NCI-H2171 (cell line): ENCODE data around the gene SMIM35.
"Not testable (repeated sequence)": the region's sequence is repeated elsewhere in the genome, so short reads cannot be mapped to it uniquely, and the experiment has no call there.

Experiments used
- DNase-seq: peaks from one replicate; lab custom pipeline; 2025; lab: John Stamatoyannopoulos, UW

The SMIM35 gene

DNA sequence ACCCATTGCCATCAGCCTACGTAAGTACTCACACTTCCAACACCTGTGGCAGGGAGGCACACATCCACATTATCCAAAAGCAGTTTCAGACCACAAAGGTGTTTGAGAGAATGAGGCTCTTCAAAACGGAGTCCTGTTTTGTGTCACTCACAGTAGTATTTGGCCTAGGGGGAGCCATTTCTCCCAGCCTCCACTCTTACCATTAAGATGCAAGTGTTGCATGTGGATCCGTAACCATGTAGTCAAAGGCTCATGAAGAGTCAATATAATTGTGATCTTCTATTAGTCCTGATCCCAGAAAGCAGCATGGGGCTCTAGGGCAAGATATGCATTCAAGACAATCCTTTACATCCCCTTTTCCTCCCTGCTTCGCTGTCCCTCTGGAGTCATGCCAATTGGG lies 59.1 kb downstream of the SMIM35 start:
- no peak for DNase-seq

DNA sequence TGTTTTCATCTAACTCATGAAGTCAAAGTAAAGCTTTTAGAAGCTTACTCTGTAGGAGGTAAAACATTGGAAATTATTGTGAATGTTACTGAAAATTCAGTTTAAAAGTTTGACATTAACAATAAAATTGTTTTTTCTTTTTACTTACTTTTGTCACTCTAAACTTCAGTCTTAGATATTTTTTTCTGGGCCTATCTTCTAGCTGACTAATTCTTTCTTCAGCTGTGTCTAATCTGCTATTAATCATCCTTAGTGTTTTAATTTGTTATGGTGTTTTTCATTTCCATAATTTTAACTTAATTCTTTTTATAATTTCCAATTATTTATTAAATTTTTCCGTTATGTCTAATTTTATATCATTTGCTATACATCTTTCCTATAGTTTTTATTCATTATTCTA lies 65.6 kb downstream of the SMIM35 start:
- DNase-seq = no peak

DNA sequence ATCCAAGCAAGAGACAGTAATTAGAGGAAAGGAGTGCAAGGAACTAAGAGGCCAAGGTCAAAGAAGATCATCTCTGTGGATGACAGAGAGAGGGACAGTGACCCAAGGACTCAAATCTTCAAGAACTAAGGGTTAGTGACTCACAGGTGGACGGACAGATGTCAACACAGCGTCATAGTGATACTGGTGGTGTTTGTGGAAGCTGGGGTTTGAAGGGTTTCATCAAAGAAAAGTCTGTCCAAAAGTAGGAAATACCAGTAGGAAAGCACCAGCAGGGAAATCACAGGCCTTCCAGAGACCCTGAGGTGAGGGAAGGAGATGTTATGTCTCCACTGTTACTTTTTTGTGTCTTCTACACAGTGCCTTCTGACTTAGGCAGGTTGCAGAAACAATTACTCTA lies 68.4 kb downstream of the SMIM35 start:
- no peak for DNase-seq

DNA sequence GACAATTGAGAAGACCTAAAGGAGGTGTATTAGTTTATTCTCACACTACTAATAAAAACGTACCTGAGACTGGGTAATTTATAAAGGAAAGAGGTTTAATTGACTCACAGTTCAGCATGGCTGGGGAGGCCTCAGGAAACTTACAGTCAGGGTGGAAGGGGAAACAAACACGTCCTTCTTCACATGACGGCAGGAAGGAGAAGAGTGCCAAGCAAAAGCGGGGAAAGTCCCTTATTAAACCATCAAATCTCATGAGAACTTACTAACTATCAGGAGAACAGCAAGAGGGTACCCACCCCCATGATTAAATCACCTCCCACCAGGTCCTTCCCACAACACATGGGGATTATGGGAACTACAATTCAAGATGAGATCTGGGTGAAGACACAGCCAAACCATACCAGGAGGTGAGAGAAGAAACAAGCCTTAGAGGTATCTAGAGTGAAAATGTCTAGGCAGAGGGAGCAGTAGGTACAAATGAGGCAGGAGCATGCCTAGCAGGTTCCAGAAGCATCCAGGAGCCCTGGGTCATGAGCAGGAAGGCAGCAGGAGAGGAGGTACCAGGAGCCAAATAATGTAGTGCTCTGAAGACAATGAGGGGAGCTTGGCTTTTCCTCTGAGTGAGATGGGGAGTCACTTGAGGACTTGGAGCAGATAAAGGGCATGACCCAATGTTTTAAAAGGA lies 69.0 kb downstream of the SMIM35 start:
- DNase-seq = no peak

DNA sequence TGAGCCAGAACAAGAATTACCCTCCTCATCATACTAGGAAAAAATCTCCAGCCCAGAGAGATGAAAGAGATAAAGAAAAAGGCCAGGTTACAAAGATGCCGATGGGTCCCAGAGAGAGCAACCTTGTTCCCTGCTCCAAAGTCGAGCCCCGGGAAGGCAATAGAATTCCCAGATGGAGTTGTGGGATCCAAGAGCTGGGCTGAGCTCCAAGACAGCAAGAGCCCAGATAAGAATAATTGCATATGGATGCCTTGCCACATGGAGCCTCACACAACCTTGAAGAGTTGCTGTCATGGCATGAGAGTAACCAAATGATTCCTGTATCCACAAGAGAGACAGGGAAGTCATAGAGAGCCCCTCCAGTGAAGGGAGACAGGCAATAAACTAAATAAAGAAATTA lies 69.7 kb downstream of the SMIM35 start:
- no peak for DNase-seq

DNA sequence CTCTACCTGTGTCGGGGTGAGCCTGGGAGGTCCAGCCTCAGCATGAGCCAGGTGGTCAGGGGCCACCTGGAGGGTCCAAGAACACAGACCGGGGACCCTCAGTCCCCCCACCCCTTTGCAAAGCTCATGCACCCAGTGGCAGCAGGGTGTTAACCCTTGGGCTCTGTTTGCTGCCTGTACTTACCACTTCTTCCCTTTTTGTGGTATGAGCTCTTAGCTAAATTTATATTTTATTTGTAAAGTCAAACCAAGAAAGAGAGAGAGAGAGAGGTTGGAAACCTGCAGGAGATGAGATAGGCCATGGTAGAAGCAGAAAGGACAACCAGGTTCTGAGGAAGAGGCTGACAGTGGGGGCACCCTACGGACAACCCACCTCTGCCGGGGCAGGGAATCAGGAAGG lies 70.7 kb downstream of the SMIM35 start:
- DNase-seq = no peak

DNA sequence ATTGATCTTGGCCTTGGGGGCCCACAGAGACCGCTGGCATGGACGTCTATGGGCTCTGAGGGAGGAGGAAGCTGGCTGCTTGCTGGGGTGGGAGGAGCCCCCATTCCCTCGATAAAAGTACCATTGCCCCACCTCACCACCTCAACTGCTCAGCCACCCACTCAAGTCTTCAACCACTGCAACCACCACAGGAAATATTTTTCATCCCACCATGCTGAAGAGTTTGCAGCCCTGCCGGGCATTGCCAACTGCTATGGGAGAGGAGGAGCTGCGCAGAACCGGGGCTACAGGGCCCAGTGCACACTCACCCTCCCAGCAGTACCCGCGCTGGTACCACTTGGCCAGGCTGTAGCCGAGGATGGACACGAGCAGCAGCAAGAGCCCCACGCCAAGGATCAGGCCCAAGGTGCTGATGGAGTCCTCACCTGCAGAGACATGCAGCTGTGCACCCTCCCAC lies 71.3 kb downstream of the SMIM35 start:
- DNase-seq = no peak

DNA sequence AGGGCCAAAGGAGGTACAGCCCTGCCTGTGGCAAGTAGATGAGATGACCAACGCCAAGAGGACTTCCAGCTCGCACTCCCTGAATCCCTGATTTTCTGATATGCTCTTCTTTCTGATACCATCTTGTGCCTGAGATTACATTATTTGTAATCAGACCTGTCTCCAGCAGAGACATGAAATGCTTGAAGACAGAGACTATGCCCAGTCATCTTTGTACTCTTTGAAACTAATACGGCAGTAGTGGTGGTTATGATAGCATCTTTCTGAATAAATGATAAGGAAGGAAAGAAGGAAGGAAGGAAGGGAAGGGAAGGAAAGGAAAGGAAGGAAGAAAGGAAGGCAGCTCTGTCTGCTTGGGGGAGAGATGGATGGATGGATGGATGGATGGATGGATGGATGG lies 72.7 kb downstream of the SMIM35 start:
- no peak for DNase-seq

DNA sequence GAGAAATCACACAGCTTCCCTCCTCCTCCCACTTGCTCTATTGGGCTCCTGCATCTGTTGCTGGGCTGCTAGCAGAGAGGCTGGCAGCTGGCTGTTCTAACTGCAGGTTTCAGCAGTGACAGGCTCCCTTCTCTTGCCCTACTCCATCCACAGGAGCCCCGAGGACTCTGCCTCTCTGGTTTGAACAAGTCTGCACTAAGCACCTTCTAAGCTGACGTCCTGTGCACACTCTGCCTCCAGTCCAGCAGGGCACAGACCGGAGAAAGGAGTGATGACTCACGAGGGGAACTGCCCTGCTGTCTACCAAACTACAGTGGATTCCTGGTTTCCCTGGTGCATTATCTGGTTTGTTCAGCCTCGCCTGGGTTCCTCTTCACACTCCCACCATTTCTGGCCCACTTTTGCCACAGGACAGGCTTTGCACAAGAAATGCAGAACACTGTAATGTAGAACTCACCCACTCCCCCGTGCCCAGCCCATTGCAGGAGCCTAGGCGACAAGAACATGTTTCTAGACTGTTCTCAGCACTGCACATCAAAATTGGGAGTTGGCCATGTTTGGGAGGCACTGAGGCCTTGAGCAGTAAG lies 74.6 kb downstream of the SMIM35 start:
- DNase-seq = no peak

DNA sequence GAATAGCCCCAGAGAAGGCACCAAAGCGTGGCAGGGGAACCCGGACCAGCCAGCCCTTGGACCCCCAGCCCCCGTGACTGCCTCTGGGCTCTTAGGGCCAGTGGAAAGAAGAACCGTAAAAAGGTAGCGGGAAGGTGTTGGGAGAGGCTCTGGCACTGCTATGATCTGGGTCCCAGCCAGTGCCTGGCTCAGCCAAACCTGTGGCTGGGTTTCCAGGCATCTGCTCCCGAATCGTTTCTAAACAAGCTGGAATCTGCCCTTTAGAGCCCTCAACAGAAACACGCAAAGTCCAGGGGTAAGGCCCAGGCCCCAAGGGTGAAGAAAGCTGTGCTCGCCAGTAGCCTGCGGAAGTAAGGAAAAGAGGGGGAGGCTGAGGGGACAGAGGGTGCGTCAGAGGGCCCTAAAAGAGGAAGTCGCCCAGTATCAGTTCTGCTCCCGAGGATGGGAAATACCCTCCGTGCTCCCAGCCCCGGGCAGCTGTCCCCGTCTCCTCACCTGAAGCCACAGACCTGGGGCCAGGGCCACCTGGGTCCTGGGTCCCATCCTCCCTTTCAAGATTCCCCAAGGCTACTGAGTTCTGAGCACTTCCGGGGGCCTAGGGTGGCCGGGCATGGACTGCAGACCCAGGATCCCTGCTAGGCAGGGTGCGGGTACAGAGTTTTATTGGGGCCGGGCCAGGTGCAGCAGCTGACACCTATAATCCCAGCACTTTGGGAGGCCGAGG lies 75.9 kb downstream of the SMIM35 start:
- no peak for DNase-seq

DNA sequence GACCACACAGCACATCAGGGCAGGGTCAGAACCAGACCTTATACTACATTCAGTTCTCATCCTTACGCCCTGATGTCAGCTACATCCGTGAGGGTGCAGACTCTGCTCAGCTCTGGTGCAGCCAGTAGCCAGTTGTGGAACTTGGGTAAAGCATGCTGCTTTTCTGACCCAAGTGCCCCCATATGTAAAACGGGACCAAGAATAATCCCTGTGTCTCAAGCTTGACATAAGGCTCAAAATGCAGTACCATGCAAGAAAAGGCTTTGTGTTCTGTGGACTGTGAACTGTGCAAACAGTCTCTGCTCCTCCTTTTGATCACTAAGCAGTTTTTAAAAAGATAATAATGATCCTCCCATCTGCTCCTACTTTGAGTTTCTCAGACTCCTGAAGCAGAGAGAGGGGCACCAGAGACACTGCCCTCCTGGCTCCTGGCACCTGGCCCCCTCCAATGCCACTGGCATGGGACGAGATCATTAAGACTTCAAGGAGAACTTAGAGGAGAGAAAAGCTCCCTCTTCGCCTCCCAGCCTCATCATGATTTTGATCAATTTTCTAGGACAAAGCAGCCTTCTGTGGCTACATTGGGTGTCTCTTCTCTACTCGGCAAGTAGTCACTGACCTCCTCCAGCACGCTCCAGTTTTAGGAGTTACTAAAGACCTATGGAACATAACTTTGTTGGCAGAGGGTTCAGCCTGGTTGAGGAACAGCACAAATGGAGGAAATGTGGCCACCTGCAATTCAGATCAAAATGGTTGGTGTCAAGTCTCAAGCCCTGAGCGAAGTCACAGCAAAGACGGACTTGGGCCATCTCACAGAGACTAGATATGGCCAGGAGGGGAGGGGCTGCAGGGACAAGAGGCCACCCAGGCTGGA lies 76.7 kb downstream of the SMIM35 start:
- no peak for DNase-seq

DNA sequence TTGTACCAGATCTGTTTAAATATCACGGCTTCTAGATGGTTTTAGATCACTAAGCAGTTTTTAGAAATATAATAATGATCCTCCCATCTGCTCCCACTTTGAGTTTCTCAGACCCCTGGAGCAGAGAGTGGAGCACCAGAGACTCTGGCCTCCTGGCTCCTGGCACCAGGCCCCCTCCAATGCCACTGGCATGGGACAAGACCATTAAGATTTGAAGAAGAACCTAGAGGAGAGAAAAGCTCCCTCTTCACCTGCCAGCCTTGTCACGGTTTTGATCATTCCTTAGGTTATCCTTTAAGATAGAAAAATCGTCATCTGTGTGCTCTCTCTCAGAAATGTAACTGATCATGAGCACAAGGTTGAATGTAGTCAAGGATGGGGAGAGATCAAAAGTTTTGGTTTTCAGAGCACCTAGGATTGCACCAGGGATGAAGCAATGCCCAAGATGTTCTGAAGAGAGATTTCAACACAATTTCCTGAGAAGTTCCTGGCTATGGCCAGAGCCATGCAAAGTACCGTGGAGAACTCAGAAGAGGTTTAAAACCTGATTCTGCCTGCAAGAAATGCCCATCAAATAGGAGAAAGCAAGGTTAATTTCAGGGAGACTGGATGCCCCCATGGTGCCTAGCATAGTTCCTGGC lies 78.4 kb downstream of the SMIM35 start:
- DNase-seq = no peak

DNA sequence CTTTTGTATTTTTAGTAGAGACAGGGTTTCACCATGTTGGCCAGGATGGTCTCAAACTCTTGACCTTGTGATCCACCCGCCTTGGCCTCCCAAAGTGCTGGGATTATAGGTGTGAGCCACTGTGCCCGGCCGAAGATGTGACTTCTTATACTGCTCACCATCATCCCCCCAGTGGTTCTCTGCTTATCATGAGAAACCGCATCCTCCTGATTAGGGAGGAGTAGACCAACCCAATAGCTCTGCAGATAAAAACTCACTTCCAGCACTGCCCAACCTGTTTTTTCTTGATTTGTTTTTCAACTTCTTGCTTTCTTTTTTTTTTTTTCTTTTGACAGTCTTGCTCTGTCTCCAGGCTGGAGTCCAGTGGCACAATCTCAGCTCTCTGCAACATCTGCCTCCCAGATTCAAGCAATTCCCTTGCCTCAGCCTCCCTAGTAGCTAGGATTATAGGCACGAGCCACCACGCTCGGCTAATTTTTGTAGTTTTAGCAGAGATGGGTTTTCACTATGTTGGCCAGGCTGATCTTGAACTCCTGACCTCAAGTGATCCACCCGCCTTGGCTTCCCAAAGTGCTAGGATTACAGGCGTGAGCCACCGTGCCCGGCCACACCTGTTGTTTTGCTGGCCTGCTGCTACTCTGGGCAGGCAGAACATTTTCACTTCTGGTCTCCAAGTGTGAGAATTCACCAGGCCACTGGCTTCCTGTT lies 79.0 kb downstream of the SMIM35 start:
- DNase-seq = not testable (repeated sequence)

DNA sequence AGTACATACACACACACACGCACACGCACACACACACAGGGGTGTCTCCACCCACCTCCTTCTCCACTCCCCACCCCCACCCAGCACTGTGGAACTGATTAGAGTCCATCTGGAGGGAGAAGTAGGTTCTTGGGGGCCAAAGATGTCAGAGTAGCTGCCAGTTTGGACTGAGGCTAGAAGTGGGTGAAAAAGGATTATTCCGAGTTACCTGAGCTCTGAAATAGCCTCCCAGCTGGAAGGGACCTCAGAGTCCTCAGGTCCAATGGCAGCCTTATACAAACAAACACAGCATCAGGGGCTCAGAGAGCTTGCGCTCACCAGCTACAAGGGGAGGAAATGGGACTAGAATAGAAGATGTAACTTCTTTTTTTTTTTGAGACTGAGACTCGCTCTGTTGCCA lies 79.7 kb downstream of the SMIM35 start:
- no peak for DNase-seq

DNA sequence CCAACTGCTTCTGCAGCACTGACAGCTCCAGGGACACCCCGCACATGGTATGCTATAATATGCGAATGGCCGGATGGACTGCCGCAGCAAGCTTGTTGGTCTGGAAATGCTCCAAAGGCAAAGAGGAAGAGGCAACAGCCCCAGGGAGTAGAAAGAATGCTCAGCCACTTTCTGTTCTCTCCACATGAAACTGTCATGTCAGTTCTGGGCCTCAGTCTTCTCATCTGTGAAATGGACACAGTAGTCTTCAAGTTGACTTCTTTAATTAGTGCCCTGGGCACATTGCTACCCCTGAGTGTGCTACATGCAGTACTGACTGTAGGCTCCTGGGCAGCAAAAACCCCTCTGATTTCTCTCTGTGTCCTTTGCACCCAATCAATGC lies 80.6 kb downstream of the SMIM35 start:
- no peak for DNase-seq

DNA sequence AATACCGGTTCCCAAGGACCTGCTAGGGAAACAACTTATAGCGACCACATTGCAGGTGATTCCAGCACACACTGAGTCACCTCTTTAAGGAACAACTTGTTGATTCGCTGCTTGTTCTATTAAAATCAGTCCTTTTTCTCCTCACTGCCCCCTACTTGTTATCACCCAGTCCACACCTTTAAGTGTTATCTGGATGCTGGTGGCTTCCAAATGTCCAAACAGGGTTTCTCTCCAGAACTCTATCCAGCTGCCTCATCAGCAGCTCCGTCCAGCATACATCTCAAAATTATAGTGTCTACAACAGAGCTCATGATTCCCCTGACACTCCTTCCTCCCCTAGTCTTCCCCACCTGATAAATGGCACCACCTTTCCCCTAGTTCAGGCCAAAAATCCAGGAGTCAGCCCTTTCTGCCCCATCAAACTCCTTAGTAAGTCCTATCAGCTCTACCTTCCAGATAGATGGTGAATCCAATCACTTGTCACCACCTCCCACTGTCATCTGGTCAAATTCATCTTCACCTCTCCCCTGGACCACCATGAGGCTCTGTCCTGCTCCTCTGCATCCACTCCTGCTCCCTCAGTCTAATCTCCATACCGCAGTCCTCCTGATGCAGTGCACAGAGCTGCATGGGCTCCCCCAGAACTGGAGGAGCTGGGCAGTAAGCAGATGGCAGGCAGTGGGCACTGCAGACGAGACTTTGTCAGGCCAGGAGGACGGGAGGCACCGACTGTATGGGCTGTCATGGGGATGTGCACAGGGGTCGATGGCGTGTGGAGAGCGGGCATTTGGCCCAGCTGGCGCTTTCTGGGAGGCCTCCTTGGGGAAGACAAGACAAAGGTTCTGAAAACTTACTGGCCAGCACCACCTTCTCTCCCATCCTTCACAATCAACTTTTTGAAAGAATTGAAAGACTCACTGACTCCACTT lies 81.3 kb downstream of the SMIM35 start:
- DNase-seq = no peak

DNA sequence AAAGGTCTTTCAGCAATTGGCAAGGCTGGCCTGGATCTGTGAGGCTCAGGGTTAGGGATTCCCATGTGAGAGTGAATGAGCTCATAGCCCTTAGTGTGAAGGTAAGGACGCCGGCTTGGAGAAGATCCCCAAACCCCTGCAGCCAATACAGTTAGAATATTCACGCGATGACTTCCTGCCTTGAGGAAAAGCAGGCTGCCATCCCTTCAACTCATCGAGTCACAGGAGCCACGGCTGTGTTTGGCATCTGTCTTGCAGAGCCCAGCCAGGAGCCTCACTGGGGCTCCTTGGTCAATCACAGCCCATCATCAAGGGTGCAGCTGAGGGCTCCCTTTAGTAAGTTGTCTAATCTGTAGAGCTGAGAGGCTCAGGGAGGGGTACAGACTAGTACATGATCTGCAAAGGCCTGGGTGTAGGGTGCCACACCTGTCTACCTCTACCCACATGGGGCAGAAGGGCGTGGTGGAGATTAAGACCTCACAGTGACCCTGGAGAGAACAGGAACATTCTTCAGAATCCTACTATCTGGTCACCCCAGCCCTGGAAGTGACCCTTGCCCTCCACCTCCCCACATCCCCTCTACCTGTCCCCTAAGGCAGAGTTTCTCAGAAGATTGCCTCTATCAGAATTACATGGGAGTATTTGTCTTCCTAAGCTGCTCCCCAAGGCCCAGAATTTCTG lies 82.1 kb downstream of the SMIM35 start:
- no peak for DNase-seq

DNA sequence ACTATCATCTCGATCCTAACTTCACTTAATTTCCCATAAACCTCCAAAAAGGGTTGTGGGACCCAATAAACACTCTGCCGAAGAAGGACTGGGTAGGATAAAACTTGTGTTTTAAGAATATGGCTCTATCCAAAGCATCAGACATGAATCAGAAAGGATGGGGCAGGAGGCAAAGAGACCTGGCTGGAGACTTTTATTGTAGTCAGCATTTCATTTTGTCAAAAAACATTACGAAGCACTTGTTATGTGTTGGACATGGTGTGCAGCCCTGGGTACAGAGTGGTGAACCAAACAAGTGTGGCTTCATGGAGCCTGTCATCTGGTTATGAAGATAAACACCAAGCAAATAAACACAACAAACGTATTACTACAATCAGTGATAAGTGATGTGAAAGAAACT lies 83.3 kb downstream of the SMIM35 start:
- no peak for DNase-seq

DNA sequence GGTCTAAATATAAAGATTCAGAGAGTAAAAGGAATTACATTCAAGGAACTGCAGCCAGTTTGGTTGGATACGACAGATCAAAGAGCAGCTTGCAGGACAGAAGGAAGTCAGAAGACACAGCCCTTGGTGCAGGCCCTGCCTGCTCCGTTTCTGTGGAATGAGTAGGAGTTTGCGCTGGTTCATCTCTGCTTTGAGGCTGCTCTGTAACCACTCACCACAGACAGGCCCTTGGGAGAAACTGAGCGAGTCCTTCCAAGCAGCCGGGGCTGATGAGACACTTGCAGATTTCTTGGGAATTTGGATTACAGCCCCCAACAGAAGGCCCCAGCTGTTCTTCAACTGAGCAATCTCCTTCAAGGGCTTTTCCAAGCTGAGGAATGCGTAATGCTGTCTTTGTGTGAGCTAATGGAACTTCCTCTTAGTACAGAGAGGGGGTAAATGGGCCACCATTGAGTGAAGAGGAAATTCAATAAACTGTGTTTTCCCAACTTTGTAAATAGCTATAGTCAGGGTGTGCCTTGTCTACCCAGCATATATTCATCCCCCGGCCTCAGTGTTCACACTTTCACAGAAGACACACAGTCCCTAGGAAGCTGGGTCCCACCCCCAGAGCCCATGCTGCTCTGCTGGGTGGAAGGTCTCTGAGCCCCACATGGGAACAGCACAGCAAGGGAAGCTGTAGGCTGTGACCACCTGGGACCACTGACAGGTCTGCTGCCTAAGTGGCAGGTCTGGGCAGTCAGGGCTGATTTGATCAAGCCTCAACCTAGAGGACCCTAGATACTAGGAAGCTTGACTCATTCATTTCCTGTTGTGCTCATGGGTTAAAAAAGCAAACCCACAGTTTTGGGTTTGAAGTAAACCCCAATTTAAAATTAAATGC lies 84.0 kb downstream of the SMIM35 start:
- no peak for DNase-seq
